Osteocyte (in vitro differentiated cells): Measurements from ENCODE around the gene NIBAN1. TPM values are rescaled to one million over a fixed set of nuclear protein-coding genes. Genes with fewer than 3 reads are reported as not detected.

ENCODE experiments used
- DNase-seq: peaks from one replicate; pipeline ENCODE4 v3.0.0; 2021; ENCODE audit warnings: mixed read lengths; ENCODE audit not compliant: unreplicated experiment; ENCODE audit errors: extremely low spot score
- H3K27ac Mint-ChIP-seq: one replicate; pipeline ENCODE4 v1.8.0; 2021; ENCODE audit warnings: mild to moderate bottlenecking, mixed read lengths; ENCODE audit not compliant: unreplicated experiment
- H3K27me3 Mint-ChIP-seq: one replicate; pipeline ENCODE4 v1.8.0; 2021; ENCODE audit warnings: mixed read lengths; ENCODE audit not compliant: unreplicated experiment
- H3K36me3 Mint-ChIP-seq: one replicate; pipeline ENCODE4 v1.8.0; 2021; ENCODE audit warnings: mixed read lengths; ENCODE audit not compliant: unreplicated experiment
- H3K4me1 Mint-ChIP-seq: one replicate; pipeline ENCODE4 v1.8.0; 2021; ENCODE audit warnings: mixed read lengths; ENCODE audit not compliant: unreplicated experiment
- H3K4me3 Mint-ChIP-seq: one replicate; pipeline ENCODE4 v1.8.0; 2021; ENCODE audit warnings: mild to moderate bottlenecking, moderate library complexity, mixed read lengths; ENCODE audit not compliant: unreplicated experiment
- H3K9me3 Mint-ChIP-seq: one replicate; pipeline ENCODE4 v1.8.0; 2021; ENCODE audit warnings: mixed read lengths; ENCODE audit not compliant: unreplicated experiment
- CTCF ChIP-seq: fragments of 200-600 bp; sonication (generic); IDR thresholded peaks from 2 replicates; pipeline ENCODE4 v1.5.0; 2021; ENCODE audit warnings: antibody characterized with exemption, mild to moderate bottlenecking, moderate library complexity
- total RNA-seq: library from RNA; stranded (reverse); gene quantifications from 2 replicates; pipeline ENCODE4 v1.2.1, GENCODE V29; 2021

The NIBAN1 gene
- total RNA-seq, 1 donor from 2014 or later, result 12.5 TPM

GRCh38 chr1:184994301-184994700, 20.0 kb upstream of the NIBAN1 start:
- H3K4me1 Mint-ChIP-seq, result no peaks in the 10 kb centered on the region
- H3K27ac Mint-ChIP-seq, result no peak overlapping the region
- H3K4me3 Mint-ChIP-seq, result no peak overlapping the region
- DNase-seq, result no peak
- no peaks in the 10 kb centered on the region for H3K36me3 Mint-ChIP-seq
- no peak for TF ChIP-seq CTCF
- H3K27me3 Mint-ChIP-seq, result peaks cover 63% of the 10 kb centered on the region
- peaks cover 6% of the 10 kb centered on the region for H3K9me3 Mint-ChIP-seq

GRCh38 chr1:184992271-184992670, 18.0 kb upstream of the NIBAN1 start:
- Mint-ChIP-seq H3K4me1 (no peaks in the 10 kb centered on the region), H3K4me3 (no peak overlapping the region), H3K9me3 (peaks cover 6% of the 10 kb centered on the region), H3K27ac (no peak overlapping the region), H3K27me3 (peaks cover 64% of the 10 kb centered on the region), H3K36me3 (no peaks in the 10 kb centered on the region)
- no peak for DNase-seq
- TF ChIP-seq CTCF, result no peak

- Mint-ChIP-seq H3K36me3 (no peaks in the 10 kb centered on the region), H3K27me3 (peaks cover 69% of the 10 kb centered on the region), H3K9me3 (peaks cover 6% of the 10 kb centered on the region), H3K4me3 (no peak overlapping the region), H3K4me1 (no peaks in the 10 kb centered on the region), H3K27ac (no peak overlapping the region)
- DNase-seq, result no peak
- TF ChIP-seq CTCF, result no peak
These were observed 15.9 kb upstream of the NIBAN1 start for GRCh38 chr1:184990204-184990603.

GRCh38 chr1:184988506-184988905, 14.2 kb upstream of the NIBAN1 start:
- no peaks in the 10 kb centered on the region for H3K9me3 Mint-ChIP-seq
- H3K4me1 Mint-ChIP-seq, result no peaks in the 10 kb centered on the region
- peaks cover 72% of the 10 kb centered on the region for H3K27me3 Mint-ChIP-seq
- no peak overlapping the region for H3K27ac Mint-ChIP-seq
- no peak for TF ChIP-seq CTCF
- no peak for DNase-seq
- H3K4me3 Mint-ChIP-seq, result no peak overlapping the region
- H3K36me3 Mint-ChIP-seq, result no peaks in the 10 kb centered on the region

GRCh38 chr1:184987696-184988095, 13.4 kb upstream of the NIBAN1 start:
- Mint-ChIP-seq H3K36me3 (no peaks in the 10 kb centered on the region), H3K27ac (no peak overlapping the region), H3K4me1 (no peaks in the 10 kb centered on the region), H3K4me3 (no peak overlapping the region), H3K9me3 (no peaks in the 10 kb centered on the region), H3K27me3 (peaks cover 75% of the 10 kb centered on the region)
- DNase-seq, result no peak
- TF ChIP-seq CTCF, result no peak
